IPS-15b (cell line): Measurements from ENCODE around the gene KSR1.
"Not testable (repeated sequence)": the region's sequence is repeated elsewhere in the genome, so short reads cannot be mapped to it uniquely, and the experiment has no call there.

ENCODE experiments used
- H3K27me3 ChIP-seq: one replicate; pipeline ENCODE4 v1.6.1; 2013; ENCODE audit warnings: low read length; ENCODE audit not compliant: control insufficient read depth, insufficient read depth
- H3K36me3 ChIP-seq: one replicate; pipeline ENCODE4 v1.6.1; 2013; ENCODE audit warnings: low read length; ENCODE audit not compliant: control insufficient read depth, insufficient read depth
- H3K4me1 ChIP-seq: one replicate; pipeline ENCODE4 v1.6.1; 2013; ENCODE audit warnings: mild to moderate bottlenecking, low read length; ENCODE audit not compliant: control insufficient read depth, insufficient read depth
- H3K4me3 ChIP-seq: one replicate; pipeline ENCODE4 v1.5.1; 2013; ENCODE audit warnings: low read depth, low read length
- H3K9ac ChIP-seq: one replicate; pipeline ENCODE4 v1.6.1; 2013; ENCODE audit warnings: low read depth, mild to moderate bottlenecking, low read length
- H3K9me3 ChIP-seq: one replicate; pipeline ENCODE4 v1.6.1; 2013; ENCODE audit warnings: mild to moderate bottlenecking, low read length; ENCODE audit not compliant: control insufficient read depth, insufficient read depth

Gene KSR1

GRCh38 chr17:27667656-27668487, 211.6 kb downstream of the KSR1 start:
- H3K36me3 ChIP-seq, result no peaks in the 10 kb centered on the region
- no peaks in the 10 kb centered on the region for H3K9me3 ChIP-seq
- H3K4me1 ChIP-seq, result no peaks in the 10 kb centered on the region
- no peak overlapping the region for H3K9ac ChIP-seq
- H3K27me3 ChIP-seq, result no peaks in the 10 kb centered on the region
- no peak overlapping the region for H3K4me3 ChIP-seq

- no peak overlapping the region for H3K4me3 ChIP-seq
- H3K27me3 ChIP-seq, result no peaks in the 10 kb centered on the region
- no peaks in the 10 kb centered on the region for H3K9me3 ChIP-seq
- no peak overlapping the region for H3K9ac ChIP-seq
- H3K4me1 ChIP-seq, result no peaks in the 10 kb centered on the region
- H3K36me3 ChIP-seq, result no peaks in the 10 kb centered on the region
These were observed 212.2 kb downstream of the KSR1 start for GRCh38 chr17:27668488-27668823.

GRCh38 chr17:27669136-27669535, 212.9 kb downstream of the KSR1 start:
- H3K36me3 ChIP-seq, result no peaks in the 10 kb centered on the region
- H3K9me3 ChIP-seq, result no peaks in the 10 kb centered on the region
- no peak overlapping the region for H3K9ac ChIP-seq
- H3K4me1 ChIP-seq, result no peaks in the 10 kb centered on the region
- H3K27me3 ChIP-seq, result no peaks in the 10 kb centered on the region
- no peak overlapping the region for H3K4me3 ChIP-seq

- Histone ChIP-seq H3K27me3 (no peaks in the 10 kb centered on the region), H3K9me3 (no peaks in the 10 kb centered on the region)
These were observed 213.6 kb downstream of the KSR1 start for GRCh38 chr17:27669850-27670249.

GRCh38 chr17:27670791-27671590, 214.7 kb downstream of the KSR1 start:
- Histone ChIP-seq H3K9me3 (no peaks in the 10 kb centered on the region), H3K27me3 (no peaks in the 10 kb centered on the region), H3K36me3 (no peaks in the 10 kb centered on the region), H3K4me3 (no peak overlapping the region), H3K9ac (no peak overlapping the region), H3K4me1 (no peaks in the 10 kb centered on the region)

More at GRCh38 chr17:27669850-27670249, 213.6 kb downstream of the KSR1 start:
- Histone ChIP-seq H3K4me1 (no peaks in the 10 kb centered on the region), H3K4me3 (no peak overlapping the region), H3K9ac (no peak overlapping the region), H3K36me3 (no peaks in the 10 kb centered on the region)

- Histone ChIP-seq H3K27me3 (no peaks in the 10 kb centered on the region), H3K9ac (no peak overlapping the region), H3K9me3 (no peaks in the 10 kb centered on the region), H3K36me3 (no peaks in the 10 kb centered on the region), H3K4me3 (no peak overlapping the region), H3K4me1 (no peaks in the 10 kb centered on the region)
These were observed 215.3 kb downstream of the KSR1 start for GRCh38 chr17:27671591-27671910.

GRCh38 chr17:27671977-27672480, 215.8 kb downstream of the KSR1 start:
- not testable (repeated sequence) for H3K4me1 ChIP-seq, H3K4me3 ChIP-seq, H3K9me3 ChIP-seq, H3K36me3 ChIP-seq, H3K9ac ChIP-seq, H3K27me3 ChIP-seq

GRCh38 chr17:27674335-27674734, 218.1 kb downstream of the KSR1 start:
- H3K36me3 ChIP-seq, result no peaks in the 10 kb centered on the region
- no peak overlapping the region for H3K9ac ChIP-seq
- H3K4me3 ChIP-seq, result no peak overlapping the region

More at GRCh38 chr17:27674335-27674734, 218.1 kb downstream of the KSR1 start:
- H3K27me3 ChIP-seq, result no peaks in the 10 kb centered on the region
- no peaks in the 10 kb centered on the region for H3K9me3 ChIP-seq
- H3K4me1 ChIP-seq, result no peaks in the 10 kb centered on the region
